Osteoblast (primary cell): Measurements from ENCODE around the gene IL7R. TPM values are rescaled to one million over a fixed set of nuclear protein-coding genes. Genes with fewer than 3 reads are reported as not detected.
A peak's percentile ranks its signal among the peaks of the same experiment; 100 is the strongest.

Experiments
- DNase-seq: peaks from one replicate; pipeline ENCODE4 v3.0.0; 2011; ENCODE audit warnings: low spot score, mixed read lengths; ENCODE audit not compliant: insufficient read length; ENCODE audit errors: missing footprints
- H2AFZ ChIP-seq: 2 replicates; pipeline ENCODE4 v1.6.0; 2011; ENCODE audit warnings: mild to moderate bottlenecking, low read length
- H3K27ac ChIP-seq: 2 replicates; pipeline ENCODE4 v1.5.1; 2011; ENCODE audit warnings: mild to moderate bottlenecking, low read depth, low read length, moderate library complexity
- H3K27me3 ChIP-seq: 2 replicates; pipeline ENCODE4 v1.6.0; 2012; ENCODE audit warnings: mild to moderate bottlenecking, control low read depth, inconsistent platforms, low read length, moderate library complexity; ENCODE audit not compliant: insufficient read depth
- H3K36me3 ChIP-seq: 2 replicates; pipeline ENCODE4 v1.5.1; 2011; ENCODE audit warnings: mild to moderate bottlenecking, low read length, control low read depth, moderate library complexity; ENCODE audit not compliant: insufficient read depth
- H3K4me1 ChIP-seq: 2 replicates; pipeline ENCODE4 v1.5.1; 2011; ENCODE audit warnings: mild to moderate bottlenecking, low read length, control low read depth, moderate library complexity; ENCODE audit not compliant: insufficient read depth
- H3K4me2 ChIP-seq: 2 replicates; pipeline ENCODE4 v1.6.0; 2011; ENCODE audit warnings: mild to moderate bottlenecking, low read length; ENCODE audit not compliant: insufficient read depth
- H3K4me3 ChIP-seq: fragments of 200-600 bp; sonication (generic); 3 replicates; pipeline ENCODE4 v1.5.1; 2012; ENCODE audit warnings: mild to moderate bottlenecking, low read length, inconsistent platforms; ENCODE audit not compliant: insufficient read depth
- H3K79me2 ChIP-seq: 2 replicates; pipeline ENCODE4 v1.6.0; 2012; ENCODE audit warnings: mild to moderate bottlenecking, low read length, control low read depth, inconsistent platforms; ENCODE audit not compliant: insufficient read depth
- H3K9me3 ChIP-seq: 2 replicates; pipeline ENCODE4 v1.5.1; 2011; ENCODE audit warnings: low read depth, low read length, control low read depth
- H4K20me1 ChIP-seq: 2 replicates; pipeline ENCODE4 v1.6.0; 2012; ENCODE audit warnings: mild to moderate bottlenecking, low read length, control low read depth; ENCODE audit not compliant: insufficient read depth
- CTCF ChIP-seq: IDR thresholded peaks from 2 replicates; pipeline ENCODE4 v1.5.1; 2011; ENCODE audit warnings: mild to moderate bottlenecking, low read depth, low read length, moderate library complexity; ENCODE audit errors: extremely low read depth
- total RNA-seq: library from RNA; depleted of rRNA; stranded (reverse); fragments of >200 nt; gene quantifications from 2 replicates; pipeline ENCODE4 v1.2.3, GENCODE V29; 2012

Gene IL7R
- total RNA-seq, 1 donor: 2.2 TPM

- TF ChIP-seq CTCF: no peak
- Histone ChIP-seq H3K4me3 (no peak overlapping the region), H3K9me3 (no peaks in the 10 kb centered on the region), H3K36me3 (no peaks in the 10 kb centered on the region), H3K27me3 (no peaks in the 10 kb centered on the region), H3K4me1 (peaks cover 3% of the 10 kb centered on the region), H3K27ac (no peak overlapping the region), H3K4me2 (no peak overlapping the region), H3K79me2 (no peaks in the 10 kb centered on the region), H4K20me1 (no peaks in the 10 kb centered on the region), H2AFZ (no peak overlapping the region)
- no peak for DNase-seq
These were observed 47.0 kb downstream of the IL7R start for GRCh38 chr5:35903631-35904203.

GRCh38 chr5:35904443-35905132 is 47.9 kb downstream of the IL7R start:
- Histone ChIP-seq H3K4me1 (no peaks in the 10 kb centered on the region), H4K20me1 (no peaks in the 10 kb centered on the region), H2AFZ (no peak overlapping the region), H3K9me3 (no peaks in the 10 kb centered on the region), H3K4me2 (no peak overlapping the region), H3K27ac (no peak overlapping the region), H3K79me2 (no peaks in the 10 kb centered on the region), H3K36me3 (no peaks in the 10 kb centered on the region), H3K4me3 (no peak overlapping the region), H3K27me3 (no peaks in the 10 kb centered on the region)
- DNase-seq: no peak
- no peak for TF ChIP-seq CTCF

GRCh38 chr5:35908228-35908627 is 51.5 kb downstream of the IL7R start:
- Histone ChIP-seq H3K27ac (no peak overlapping the region), H3K27me3 (no peaks in the 10 kb centered on the region), H3K4me2 (no peak overlapping the region), H2AFZ (peak overlapping the region; percentile 49), H3K9me3 (no peaks in the 10 kb centered on the region), H3K4me1 (no peaks in the 10 kb centered on the region), H4K20me1 (no peaks in the 10 kb centered on the region), H3K79me2 (no peaks in the 10 kb centered on the region), H3K4me3 (no peak overlapping the region), H3K36me3 (no peaks in the 10 kb centered on the region)
- no peak for TF ChIP-seq CTCF
- no peak for DNase-seq

- no peak for TF ChIP-seq CTCF
- no peak for DNase-seq
- no peaks in the 10 kb centered on the region for H4K20me1 ChIP-seq
- no peaks in the 10 kb centered on the region for H3K27me3 ChIP-seq
- H3K4me3 ChIP-seq: no peak overlapping the region
- no peaks in the 10 kb centered on the region for H3K9me3 ChIP-seq
- no peaks in the 10 kb centered on the region for H3K4me1 ChIP-seq
- H3K4me2 ChIP-seq: no peak overlapping the region
- H3K79me2 ChIP-seq: no peaks in the 10 kb centered on the region
- H3K36me3 ChIP-seq: no peaks in the 10 kb centered on the region
- no peak overlapping the region for H3K27ac ChIP-seq
- peak overlapping the region; percentile 49 for H2AFZ ChIP-seq
These were observed 52.1 kb downstream of the IL7R start for GRCh38 chr5:35908814-35909213.
